Duodenal mucosa (tissue), 2 donors: ENCODE data around the gene RAD9B.
"Not testable (repeated sequence)": the region's sequence is repeated elsewhere in the genome, so short reads cannot be mapped to it uniquely, and the experiment has no call there.

Experiments used
- H3K27ac ChIP-seq: one replicate; pipeline ENCODE4 v1.7.0; 2013; ENCODE audit warnings: low read depth, low read length
- H3K27me3 ChIP-seq, 2 donors: one replicate each; pipeline ENCODE4 v1.7.0; 2013; ENCODE audit warnings: low read length in 2 of 2, control low read depth in 1 of 2; ENCODE audit not compliant: insufficient read depth in 2 of 2, control insufficient read depth in 1 of 2
- H3K36me3 ChIP-seq, 2 donors: one replicate each; pipeline ENCODE4 v1.7.0; 2013; ENCODE audit warnings: low read length in 2 of 2, control low read depth in 1 of 2; ENCODE audit not compliant: insufficient read depth in 2 of 2, control insufficient read depth in 1 of 2
- H3K4me1 ChIP-seq, 2 donors: one replicate each; pipeline ENCODE4 v1.7.0; 2013; ENCODE audit warnings: low read length in 2 of 2, control low read depth in 1 of 2; ENCODE audit not compliant: insufficient read depth in 2 of 2, control insufficient read depth in 1 of 2
- H3K4me3 ChIP-seq, 2 donors: one replicate each; pipeline ENCODE4 v1.7.0; 2013; ENCODE audit warnings: low read length in 2 of 2, low read depth in 1 of 2
- H3K9ac ChIP-seq, 2 donors: one replicate each; pipeline ENCODE4 v1.7.0; 2013; ENCODE audit warnings: low read length in 2 of 2, low read depth in 1 of 2
- H3K9me3 ChIP-seq, 2 donors: one replicate each; pipeline ENCODE4 v1.7.0; 2013; ENCODE audit warnings: low read length in 2 of 2, control low read depth in 1 of 2; ENCODE audit not compliant: control insufficient read depth in 1 of 2

Gene RAD9B

DNA sequence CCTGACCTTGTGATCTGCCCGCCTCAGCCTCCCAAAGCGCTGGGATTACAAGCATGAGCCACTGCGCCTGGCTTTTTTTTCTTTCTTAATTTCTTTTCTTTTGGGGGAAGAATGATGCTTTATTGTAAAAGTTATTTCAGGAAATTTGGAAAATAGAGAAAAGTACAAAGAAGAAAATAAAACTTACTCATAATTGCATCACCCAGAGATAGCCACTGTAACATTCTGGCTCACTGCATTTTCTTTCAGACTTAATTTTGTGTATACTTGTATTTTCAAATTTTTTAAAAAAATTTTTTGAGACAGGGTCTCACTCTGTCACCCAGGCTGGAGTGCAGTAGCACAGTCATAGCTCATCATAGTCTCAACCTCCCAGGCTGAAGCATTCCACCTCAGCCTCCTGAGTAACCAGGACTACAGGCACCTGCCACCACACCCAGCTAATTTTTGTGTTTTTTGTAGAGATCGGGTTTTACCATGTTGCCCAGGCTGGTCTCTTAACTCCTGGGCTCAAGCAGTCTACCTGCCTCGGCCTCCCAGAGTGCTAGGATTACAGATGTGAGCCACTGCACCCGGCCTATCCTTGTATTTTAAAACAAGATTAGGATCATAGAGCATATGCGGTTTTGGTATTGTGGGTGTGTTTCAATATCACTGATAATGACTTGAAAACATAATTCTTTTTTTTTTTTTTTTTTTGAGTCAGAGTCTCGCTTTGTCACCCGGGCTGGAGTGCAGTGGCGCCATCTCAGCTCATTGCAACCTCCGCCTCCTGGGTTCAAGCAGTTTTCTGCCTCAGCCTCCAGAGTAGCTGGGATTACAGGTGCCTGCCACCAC lies 19.0 kb downstream of the RAD9B start:
- H3K9ac ChIP-seq, H3K27ac ChIP-seq, H3K4me3 ChIP-seq, H3K27me3 ChIP-seq, H3K9me3 ChIP-seq, H3K4me1 ChIP-seq, H3K36me3 ChIP-seq: not testable (repeated sequence)

DNA sequence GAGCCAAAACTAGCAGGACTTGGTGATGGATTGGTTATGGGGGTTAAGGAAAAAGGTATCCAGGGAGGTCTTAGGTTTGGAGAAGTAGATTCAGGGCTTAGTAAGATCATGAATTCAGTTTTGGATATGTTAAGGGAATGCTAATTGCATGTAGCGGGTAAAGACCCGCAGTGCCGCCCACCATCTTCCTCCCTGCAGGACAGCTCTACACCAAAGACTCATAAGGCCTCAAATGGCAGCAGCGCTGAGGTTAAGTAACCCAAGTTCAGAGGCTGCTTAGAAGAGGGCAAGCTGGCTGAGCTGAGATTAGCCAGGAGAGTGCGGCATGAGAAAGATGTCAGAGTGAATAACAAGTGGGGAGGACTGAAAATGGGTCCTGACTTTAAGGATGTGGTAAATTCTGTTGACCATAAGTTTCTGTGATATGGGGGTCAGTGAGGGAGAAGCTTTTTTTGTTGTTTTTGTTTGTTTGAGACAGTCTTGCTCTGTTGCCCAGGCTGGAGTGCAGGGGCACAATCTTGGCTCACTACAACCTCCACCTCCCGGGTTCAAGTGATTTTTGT lies 26.2 kb downstream of the RAD9B start:
- Histone ChIP-seq H3K4me1 (peaks cover 4 to 18% of the 10 kb centered on the region in 2 donors), H3K27ac (no peak overlapping the region), H3K9ac (no peak overlapping the region), H3K4me3 (no peak overlapping the region), H3K9me3 (no peaks in the 10 kb centered on the region), H3K36me3 (peaks cover 2 to 17% of the 10 kb centered on the region in 2 donors), H3K27me3 (no peaks in the 10 kb centered on the region)

DNA sequence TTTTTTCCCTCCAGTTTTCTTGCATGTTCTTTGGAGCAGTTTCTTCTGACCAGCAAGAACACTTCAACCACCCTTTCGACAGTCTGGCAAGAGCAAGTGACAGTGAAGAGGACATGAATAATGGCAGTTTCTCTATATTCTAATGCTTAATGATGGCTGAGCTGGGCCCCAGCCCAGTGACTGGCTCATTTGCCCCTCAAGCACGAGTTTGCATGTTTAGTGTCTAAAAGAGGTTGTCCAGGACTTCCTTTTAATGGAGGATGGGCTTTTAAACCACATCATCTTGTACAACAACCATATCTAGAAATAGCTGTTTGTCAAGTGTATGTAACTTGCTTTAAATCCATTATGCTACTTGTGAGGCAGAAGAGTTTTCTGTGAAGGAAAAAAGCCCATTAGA lies 28.4 kb downstream of the RAD9B start:
- Histone ChIP-seq H3K36me3 (peaks cover 2 to 17% of the 10 kb centered on the region in 2 donors), H3K4me1 (peaks cover 4 to 24% of the 10 kb centered on the region in 2 donors), H3K9ac (no peak overlapping the region), H3K9me3 (no peaks in the 10 kb centered on the region), H3K27ac (no peak overlapping the region), H3K4me3 (no peak overlapping the region), H3K27me3 (no peaks in the 10 kb centered on the region)

DNA sequence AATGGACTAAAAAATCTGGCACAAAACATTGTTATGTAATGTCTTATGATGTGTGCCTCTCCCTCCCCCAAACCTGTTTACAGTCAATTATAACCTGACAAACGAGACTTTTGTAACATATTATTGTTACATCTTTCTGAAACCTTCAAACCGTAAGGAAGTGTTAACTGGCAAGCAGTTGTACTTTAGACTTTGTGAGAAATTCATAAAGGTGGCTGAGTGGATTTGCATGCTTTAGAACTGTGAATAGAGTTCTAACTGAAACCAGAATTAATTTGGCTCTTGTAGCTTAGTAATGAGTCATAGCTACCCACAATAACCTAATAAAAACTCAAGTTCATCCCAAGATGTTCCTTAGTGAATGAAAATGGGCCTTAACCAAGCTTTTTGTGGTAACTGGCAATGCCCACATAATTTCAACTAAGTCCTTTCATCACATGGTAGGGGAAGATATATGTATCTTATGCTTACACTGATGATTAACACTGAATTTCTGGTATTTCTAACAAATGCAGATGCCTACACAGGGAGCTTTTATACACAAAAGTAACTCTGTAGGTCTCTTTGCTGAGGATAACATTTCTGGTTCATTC lies 29.7 kb downstream of the RAD9B start:
- Histone ChIP-seq H3K4me3 (peak overlapping the region in 1 of 2 donors; percentile 37), H3K36me3 (peaks cover 10 to 28% of the 10 kb centered on the region in 2 donors), H3K27ac (no peak overlapping the region), H3K9me3 (no peaks in the 10 kb centered on the region), H3K9ac (no peak overlapping the region), H3K4me1 (peaks cover 4 to 24% of the 10 kb centered on the region in 2 donors), H3K27me3 (no peaks in the 10 kb centered on the region)

DNA sequence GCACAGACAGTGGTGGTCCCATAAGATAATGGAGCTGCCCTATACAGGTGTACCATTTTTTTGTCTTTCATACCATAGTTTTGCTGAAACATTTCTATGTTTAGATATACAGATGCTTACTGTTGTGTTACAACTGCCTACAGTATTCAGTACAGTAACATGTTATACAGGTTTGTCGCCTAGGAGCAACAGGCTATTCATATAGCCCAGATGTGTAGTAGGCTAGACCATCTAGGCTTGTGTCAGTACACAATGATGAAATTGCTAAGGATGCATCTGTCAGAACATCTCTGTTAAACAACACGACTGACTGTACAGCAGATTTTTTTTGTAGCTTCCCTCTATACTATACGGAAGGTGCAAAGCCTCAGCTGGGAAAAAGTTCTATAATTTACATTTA lies 30.5 kb downstream of the RAD9B start:
- Histone ChIP-seq H3K27ac (no peak overlapping the region), H3K36me3 (peaks cover 13 to 33% of the 10 kb centered on the region in 2 donors), H3K4me1 (peaks cover 4 to 28% of the 10 kb centered on the region in 2 donors), H3K4me3 (no peak overlapping the region), H3K9me3 (no peaks in the 10 kb centered on the region), H3K27me3 (no peaks in the 10 kb centered on the region), H3K9ac (no peak overlapping the region)

DNA sequence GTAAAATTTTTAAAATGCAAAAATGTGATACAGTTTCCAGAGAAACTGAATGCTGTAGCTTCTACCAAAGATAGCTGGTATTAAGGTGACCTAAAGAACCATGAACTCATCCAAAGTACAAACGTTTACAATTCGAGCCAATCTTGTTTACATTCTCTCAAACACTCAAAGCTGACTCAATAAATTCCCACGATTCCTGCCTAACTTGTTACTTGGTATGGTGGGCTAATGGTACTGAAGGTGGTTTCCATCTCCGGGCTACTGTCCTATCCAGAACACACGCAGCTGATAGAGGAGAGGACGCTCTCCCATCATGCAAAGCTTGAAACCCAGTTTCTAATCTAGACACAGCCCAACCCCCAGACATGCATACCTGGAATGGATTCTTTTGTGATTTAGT lies 31.5 kb downstream of the RAD9B start:
- Histone ChIP-seq H3K4me1 (peaks cover 10 to 38% of the 10 kb centered on the region in 2 donors), H3K36me3 (peaks cover 19 to 42% of the 10 kb centered on the region in 2 donors), H3K9ac (no peak overlapping the region), H3K27me3 (no peaks in the 10 kb centered on the region), H3K9me3 (no peaks in the 10 kb centered on the region), H3K27ac (no peak overlapping the region), H3K4me3 (no peak overlapping the region)

DNA sequence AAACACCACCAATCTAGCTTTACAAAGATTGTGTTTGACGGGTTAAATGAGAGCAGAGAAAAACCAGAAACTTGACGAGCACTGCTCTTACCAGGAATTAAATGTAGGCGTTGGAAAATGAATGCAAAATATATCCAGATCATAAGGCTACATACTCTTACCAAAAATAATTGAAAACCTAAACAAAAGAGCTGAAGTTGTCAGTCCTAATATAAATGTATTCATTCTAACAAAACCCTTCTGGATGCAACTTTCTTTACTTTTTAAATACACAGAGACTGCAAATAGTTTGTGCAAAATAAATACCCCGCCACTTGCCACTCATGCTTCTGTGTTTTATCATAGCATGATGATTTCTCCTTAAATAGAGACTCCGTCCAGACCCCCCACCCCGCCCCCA lies 32.7 kb downstream of the RAD9B start:
- no peak overlapping the region for H3K27ac ChIP-seq
- H3K36me3 ChIP-seq, result peaks cover 24 to 44% of the 10 kb centered on the region in 2 donors
- peaks cover 14 to 49% of the 10 kb centered on the region in 2 donors for H3K4me1 ChIP-seq
- no peaks in the 10 kb centered on the region for H3K27me3 ChIP-seq
- H3K9ac ChIP-seq, result no peak overlapping the region
- H3K9me3 ChIP-seq, result no peaks in the 10 kb centered on the region
- no peak overlapping the region for H3K4me3 ChIP-seq

DNA sequence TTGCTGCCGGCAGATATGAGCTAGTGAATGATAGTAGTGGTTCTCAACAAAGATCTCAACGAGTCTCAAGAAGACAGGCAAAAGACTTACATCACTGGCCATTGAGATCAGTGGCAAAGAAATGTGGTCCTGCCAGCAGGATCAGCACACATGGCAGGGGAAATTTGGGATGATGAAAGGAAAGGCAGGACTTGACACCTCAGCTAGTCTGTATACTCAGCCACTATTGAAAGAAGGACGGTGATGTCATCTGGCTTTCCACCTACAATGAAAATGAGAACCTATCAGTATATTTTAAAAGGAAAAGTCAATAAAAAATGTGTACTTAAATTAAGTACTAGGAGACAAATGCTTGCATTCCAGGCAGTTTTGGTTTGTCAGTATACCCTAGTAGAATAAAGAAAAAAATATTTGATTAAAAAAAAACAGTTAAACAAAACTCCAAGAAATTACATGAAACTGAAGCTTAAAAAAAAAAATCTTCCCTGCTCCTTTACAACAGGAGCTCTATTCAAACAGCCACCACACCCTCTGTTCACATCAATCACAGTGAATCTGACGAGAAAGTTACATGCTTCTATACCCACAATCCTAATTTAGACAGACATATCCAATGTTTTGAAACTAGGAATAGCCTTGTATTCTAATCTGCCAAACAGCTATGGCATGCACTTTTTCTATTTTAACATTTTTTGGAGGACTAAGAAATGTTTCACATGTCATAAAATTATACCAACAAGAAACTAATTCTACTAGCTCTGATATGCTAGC lies 34.9 kb downstream of the RAD9B start:
- no peak overlapping the region for H3K9ac ChIP-seq
- no peaks in the 10 kb centered on the region for H3K27me3 ChIP-seq
- H3K4me3 ChIP-seq, result no peak overlapping the region
- H3K9me3 ChIP-seq, result no peaks in the 10 kb centered on the region
- peaks cover 24 to 39% of the 10 kb centered on the region in 2 donors for H3K36me3 ChIP-seq
- peaks cover 12 to 40% of the 10 kb centered on the region in 2 donors for H3K4me1 ChIP-seq
- peak overlapping the region; percentile 15 for H3K27ac ChIP-seq

DNA sequence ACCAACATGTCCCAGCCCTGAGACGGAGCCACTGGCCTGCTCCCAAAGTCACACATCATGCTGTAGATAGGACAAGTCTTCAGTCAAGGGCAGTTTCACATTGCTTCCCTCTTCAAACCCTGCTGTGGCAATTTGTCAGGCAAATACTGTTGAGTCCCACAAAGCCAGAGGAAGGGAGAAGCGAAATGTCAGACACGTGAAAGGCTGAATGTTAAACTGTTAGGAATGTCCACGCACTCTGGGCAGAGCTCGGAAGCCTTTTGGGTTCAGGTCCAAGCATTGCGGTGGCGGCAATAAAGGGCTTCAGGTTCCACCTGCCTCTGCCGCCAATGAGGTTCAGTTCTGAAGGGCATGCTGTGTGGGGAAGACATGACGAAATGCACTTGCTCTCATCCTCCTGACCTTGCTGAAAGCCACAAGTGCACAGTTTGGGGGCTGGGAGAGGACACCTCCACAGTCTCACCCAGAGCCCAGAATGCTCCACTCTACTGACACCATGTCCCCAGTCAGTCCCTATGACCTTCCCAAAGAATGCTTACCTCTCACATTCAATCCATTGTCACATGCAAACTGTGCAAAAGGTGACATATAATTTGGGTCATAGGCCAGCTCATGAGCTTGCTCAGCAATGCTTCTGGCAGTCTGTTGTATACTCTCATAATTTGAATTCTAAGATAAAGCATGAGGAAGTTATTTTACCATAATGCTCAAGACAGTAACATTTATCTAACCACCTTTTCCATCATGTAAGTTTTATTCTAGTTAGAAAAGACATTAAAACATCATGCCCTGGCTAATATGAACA lies 35.7 kb downstream of the RAD9B start:
- Histone ChIP-seq H3K4me1 (peaks cover 11 to 36% of the 10 kb centered on the region in 2 donors), H3K27ac (peak overlapping the region; percentile 16), H3K9me3 (no peaks in the 10 kb centered on the region), H3K27me3 (no peaks in the 10 kb centered on the region), H3K36me3 (peaks cover 22 to 34% of the 10 kb centered on the region in 2 donors), H3K9ac (no peak overlapping the region), H3K4me3 (no peak overlapping the region)
